Measurements from ENCODE around the gene PHC1.

DNA sequence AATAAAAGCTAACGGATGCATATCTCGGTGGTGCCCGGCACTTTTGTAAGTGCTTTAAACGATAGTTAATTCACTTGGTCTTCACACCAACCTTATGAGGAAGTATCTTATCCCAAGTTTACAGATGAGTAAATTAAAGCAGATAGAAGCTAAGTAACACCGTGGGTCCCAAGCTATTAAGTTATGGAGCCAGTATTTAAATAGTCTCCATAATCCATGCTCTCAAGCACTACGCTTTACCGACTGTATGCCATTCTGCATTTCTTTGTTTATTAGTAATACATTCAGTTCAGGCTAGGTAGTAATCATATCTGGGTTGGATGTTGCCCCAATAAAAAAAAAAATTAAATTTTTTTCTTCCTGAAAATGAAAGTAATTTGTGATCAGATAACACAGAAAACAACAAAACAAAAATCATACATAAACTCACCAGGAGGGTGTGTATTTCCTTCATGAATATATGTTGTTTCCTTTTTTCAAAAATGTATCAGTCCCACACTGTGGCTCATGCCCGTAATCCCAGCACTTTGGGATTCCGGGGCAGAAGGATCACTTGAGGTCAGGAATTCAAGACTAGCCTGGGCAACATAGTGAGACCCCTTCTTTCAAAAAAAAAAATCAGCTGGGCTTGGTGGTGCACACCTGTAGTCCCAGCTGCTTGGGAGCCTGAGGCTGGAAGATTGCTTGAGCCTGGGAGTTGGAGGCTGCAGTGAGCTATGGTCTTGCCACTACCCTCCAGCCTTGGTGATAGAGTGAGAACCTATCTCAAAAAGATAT, 36.6 kb downstream of the PHC1 start:
- TF ChIP-seq POLR2AphosphoS5 (IDR thresholded peaks at IDR 0.05): no peak
- TF ChIP-seq, protein P1, sequence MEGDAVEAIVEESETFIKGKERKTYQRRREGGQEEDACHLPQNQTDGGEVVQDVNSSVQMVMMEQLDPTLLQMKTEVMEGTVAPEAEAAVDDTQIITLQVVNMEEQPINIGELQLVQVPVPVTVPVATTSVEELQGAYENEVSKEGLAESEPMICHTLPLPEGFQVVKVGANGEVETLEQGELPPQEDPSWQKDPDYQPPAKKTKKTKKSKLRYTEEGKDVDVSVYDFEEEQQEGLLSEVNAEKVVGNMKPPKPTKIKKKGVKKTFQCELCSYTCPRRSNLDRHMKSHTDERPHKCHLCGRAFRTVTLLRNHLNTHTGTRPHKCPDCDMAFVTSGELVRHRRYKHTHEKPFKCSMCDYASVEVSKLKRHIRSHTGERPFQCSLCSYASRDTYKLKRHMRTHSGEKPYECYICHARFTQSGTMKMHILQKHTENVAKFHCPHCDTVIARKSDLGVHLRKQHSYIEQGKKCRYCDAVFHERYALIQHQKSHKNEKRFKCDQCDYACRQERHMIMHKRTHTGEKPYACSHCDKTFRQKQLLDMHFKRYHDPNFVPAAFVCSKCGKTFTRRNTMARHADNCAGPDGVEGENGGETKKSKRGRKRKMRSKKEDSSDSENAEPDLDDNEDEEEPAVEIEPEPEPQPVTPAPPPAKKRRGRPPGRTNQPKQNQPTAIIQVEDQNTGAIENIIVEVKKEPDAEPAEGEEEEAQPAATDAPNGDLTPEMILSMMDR (IDR thresholded peaks at IDR 0.05): no peak
